Calu3 (cell line): ENCODE results near the gene GARIN5A. TPM values are rescaled to one million over a fixed set of nuclear protein-coding genes. Genes with fewer than 3 reads are reported as not detected.

Experiments
- BruUV-seq: library from RNA; stranded (reverse); fragments of 400-500 nt; replicated peaks from 2 replicates; lab custom pipeline; 2021; lab: Mats Ljungman, UMichigan
- CTCF ChIA-PET: fragments of 300-600 bp; sonication (Branson Sonifier 250); formaldehyde crosslinking; loops from one replicate; lab custom pipeline; 2022; ENCODE audit warnings: antibody characterized with exemption; lab: Charles Lee
- DNase-seq: peaks from one replicate; pipeline ENCODE4 v3.0.0; 2022
- H3K27ac Mint-ChIP-seq: one replicate; pipeline ENCODE4 v1.8.0; 2022; ENCODE audit warnings: mixed read lengths; ENCODE audit not compliant: unreplicated experiment
- H3K27me3 Mint-ChIP-seq: one replicate; pipeline ENCODE4 v1.8.0; 2022; ENCODE audit warnings: mixed read lengths; ENCODE audit not compliant: unreplicated experiment
- H3K36me3 Mint-ChIP-seq: one replicate; pipeline ENCODE4 v1.8.0; 2022; ENCODE audit warnings: mild to moderate bottlenecking, moderate library complexity, mixed read lengths; ENCODE audit not compliant: insufficient read depth, unreplicated experiment
- H3K4me1 Mint-ChIP-seq: one replicate; pipeline ENCODE4 v1.8.0; 2022; ENCODE audit warnings: mild to moderate bottlenecking, low read depth, mixed read lengths; ENCODE audit not compliant: unreplicated experiment
- H3K4me3 Mint-ChIP-seq: one replicate; pipeline ENCODE4 v1.8.0; 2022; ENCODE audit warnings: mild to moderate bottlenecking, low read depth, moderate library complexity, mixed read lengths; ENCODE audit not compliant: unreplicated experiment
- H3K9me3 Mint-ChIP-seq: one replicate; pipeline ENCODE4 v1.8.0; 2022; ENCODE audit warnings: low read depth, mixed read lengths; ENCODE audit not compliant: unreplicated experiment
- intact Hi-C: fragments of 100-400 bp; cut with micrococcal nuclease; formaldehyde crosslinking; loops from one replicate; pipeline ENCODE4 v1.10.0; 2022; ENCODE audit not compliant: unreplicated experiment
- total RNA-seq: library from RNA; stranded (reverse); gene quantifications from 2 replicates; pipeline ENCODE4 v1.2.3, GENCODE V29; 2022
- TF ChIP-seq, protein P1 (sequence below): fragments of 200-600 bp; IDR thresholded peaks from one replicate; pipeline ENCODE4 v1.8.0; 2022; ENCODE audit warnings: antibody characterized with exemption; ENCODE audit not compliant: unreplicated experiment

Gene GARIN5A
- total RNA-seq, 1 experiment from 2014 or later: 6.0 TPM

DNA sequence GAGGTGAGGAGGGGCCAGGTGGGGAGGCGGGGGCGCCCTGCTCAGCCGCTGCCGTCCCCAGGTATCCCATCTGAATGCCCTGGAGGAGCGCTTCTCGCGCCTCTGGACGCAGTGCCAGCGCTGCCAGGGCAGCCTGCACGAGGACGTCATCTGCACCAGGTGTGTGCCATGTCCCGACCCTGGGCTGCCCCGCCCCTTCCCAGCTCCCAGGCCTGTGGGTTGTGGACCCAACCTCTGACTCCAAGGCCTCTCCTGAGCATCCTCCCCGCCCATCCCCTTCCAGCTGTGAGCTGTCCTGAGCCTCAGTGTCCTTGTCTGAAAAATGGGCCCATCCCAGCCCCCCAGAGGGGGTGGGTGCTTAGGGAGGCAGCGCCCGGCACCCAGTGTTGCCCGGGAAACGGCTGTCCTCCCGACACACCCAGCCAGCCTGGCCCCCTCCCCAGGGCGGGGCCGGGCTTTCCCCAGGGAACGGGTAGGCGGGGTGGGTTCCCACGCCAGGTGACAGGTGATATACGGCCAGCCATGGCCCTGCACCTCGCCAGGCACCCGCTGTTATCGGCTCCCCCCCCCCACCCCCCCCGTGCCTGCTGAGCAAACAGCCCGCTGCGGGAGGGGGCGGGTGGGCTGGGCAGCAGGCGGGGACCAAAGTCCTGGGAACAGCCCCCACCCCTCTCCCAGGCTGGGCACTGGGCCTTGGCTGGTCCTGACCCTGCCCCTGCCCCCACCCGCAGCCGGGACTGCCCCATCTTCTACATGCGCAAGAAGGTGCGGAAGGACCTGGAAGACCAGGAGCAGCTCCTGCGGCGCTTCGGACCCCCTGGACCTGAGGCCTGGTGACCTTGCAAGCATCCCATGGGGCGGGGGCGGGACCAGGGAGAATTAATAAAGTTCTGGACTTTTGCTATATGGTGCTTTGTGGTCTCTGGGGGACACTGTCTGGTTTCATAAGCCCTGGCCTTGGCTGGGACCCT lies 59.3 kb downstream of the GARIN5A start:
- no TSS peak for BruUV-seq
- Mint-ChIP-seq H3K4me1 (no peaks in the 10 kb centered on the region), H3K27ac (no peak overlapping the region), H3K9me3 (no peaks in the 10 kb centered on the region), H3K4me3 (no peak overlapping the region), H3K36me3 (peaks cover 8% of the 10 kb centered on the region), H3K27me3 (peaks cover 14% of the 10 kb centered on the region)
- no peak for DNase-seq
- CTCF ChIA-PET: no interaction called here
- TF ChIP-seq, protein P1, sequence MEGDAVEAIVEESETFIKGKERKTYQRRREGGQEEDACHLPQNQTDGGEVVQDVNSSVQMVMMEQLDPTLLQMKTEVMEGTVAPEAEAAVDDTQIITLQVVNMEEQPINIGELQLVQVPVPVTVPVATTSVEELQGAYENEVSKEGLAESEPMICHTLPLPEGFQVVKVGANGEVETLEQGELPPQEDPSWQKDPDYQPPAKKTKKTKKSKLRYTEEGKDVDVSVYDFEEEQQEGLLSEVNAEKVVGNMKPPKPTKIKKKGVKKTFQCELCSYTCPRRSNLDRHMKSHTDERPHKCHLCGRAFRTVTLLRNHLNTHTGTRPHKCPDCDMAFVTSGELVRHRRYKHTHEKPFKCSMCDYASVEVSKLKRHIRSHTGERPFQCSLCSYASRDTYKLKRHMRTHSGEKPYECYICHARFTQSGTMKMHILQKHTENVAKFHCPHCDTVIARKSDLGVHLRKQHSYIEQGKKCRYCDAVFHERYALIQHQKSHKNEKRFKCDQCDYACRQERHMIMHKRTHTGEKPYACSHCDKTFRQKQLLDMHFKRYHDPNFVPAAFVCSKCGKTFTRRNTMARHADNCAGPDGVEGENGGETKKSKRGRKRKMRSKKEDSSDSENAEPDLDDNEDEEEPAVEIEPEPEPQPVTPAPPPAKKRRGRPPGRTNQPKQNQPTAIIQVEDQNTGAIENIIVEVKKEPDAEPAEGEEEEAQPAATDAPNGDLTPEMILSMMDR: no peak
- intact Hi-C loops: no loop called here

Other genes with a start within 250 kb of the GARIN5A start
- gene KCNC3, start 147.5 kb downstream of the GARIN5A start, total RNA-seq: 5.3 and 6.8 TPM in 2 replicates
- 1.9 and 3.6 TPM in 2 replicates for gene NAPSA, start 111.2 kb downstream of the GARIN5A start, total RNA-seq
- 72.7 and 77.5 TPM in 2 replicates for gene NR1H2, start 100.4 kb downstream of the GARIN5A start, total RNA-seq
- 67.1 and 81.9 TPM in 2 replicates for gene POLD1, start 92.5 kb downstream of the GARIN5A start, total RNA-seq
- 1.2 and 1.3 TPM in 2 replicates for gene SPIB, start 57.9 kb downstream of the GARIN5A start, total RNA-seq
- gene MYBPC2, start 44.0 kb downstream of the GARIN5A start, total RNA-seq: not detected in 2 replicates
- 200 and 214 TPM in 2 replicates for gene EMC10, start 341 bp downstream of the GARIN5A start, total RNA-seq
- gene JOSD2, start 34.3 kb upstream of the GARIN5A start, total RNA-seq: 33.5 and 38.6 TPM in 2 replicates
- gene ASPDH, start 37.1 kb upstream of the GARIN5A start, total RNA-seq: not detected in 2 replicates
- not detected in 2 replicates for gene LRRC4B, start 91.6 kb upstream of the GARIN5A start, total RNA-seq
- not detected in 2 replicates for gene SYT3, start 163.0 kb upstream of the GARIN5A start, total RNA-seq
- gene C19orf81, start 172.6 kb upstream of the GARIN5A start, total RNA-seq: not detected in 2 replicates
- gene SHANK1, start 243.0 kb upstream of the GARIN5A start, total RNA-seq: not detected in 2 replicates
- 2.3 and 2.4 TPM in 2 replicates for gene CLEC11A, start 246.5 kb upstream of the GARIN5A start, total RNA-seq